ENCODE results near the gene HSF2BP.

- TF ChIP-seq POLR2A (IDR thresholded peaks at IDR 0.05) (no peak), CTCF (IDR thresholded peaks at IDR 0.05) (no peak), POLR2AphosphoS5 (IDR thresholded peaks at IDR 0.05) (no peak), EP300 (IDR thresholded peaks at IDR 0.05) (no peak)
Observed at GRCh38 chr21:43591571-43591970, 67.7 kb downstream of the HSF2BP start.
